ENCODE results near the gene SMO. TPM values are rescaled to one million over a fixed set of nuclear protein-coding genes. Genes with fewer than 3 reads are reported as not detected.

SMO gene
- total RNA-seq (2022; extraction: Qiagen RNA extraction; ENCODE audit: low read depth), result 14.3 to 19.3 TPM (median 16.6 TPM) in 5 replicates

DNA sequence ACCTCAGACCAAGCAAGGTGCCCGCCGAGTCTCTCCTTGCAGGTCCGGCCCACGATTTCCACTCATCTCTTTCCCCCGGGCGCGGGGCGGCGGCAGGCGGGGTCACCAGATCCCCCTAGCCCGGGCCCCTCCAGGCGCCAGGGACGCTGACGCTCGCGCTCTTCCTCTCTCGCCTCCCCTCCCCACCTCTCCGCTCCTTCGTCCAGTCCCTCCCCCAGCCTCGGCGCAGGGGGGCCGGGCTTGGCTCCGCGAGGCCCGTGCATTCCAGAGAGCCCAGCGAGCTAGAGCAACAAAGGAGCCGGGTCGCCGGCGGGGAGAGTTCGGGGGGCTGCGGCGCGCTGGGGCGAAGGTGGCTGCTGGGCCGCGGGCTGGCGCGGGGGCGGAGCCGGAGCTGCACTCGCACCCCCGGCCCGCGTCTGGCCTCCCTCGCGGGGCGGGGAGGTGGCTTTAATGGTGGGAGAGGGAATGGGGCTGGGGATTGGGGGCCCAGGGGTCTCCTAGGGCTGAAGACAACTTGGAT, at the start of gene SMO:
Gene SMO, plus strand, starts transcription at position 262 of the 520 bp plus-strand sequence. CDS start 519 bp downstream, outside the sequence.

DNA sequence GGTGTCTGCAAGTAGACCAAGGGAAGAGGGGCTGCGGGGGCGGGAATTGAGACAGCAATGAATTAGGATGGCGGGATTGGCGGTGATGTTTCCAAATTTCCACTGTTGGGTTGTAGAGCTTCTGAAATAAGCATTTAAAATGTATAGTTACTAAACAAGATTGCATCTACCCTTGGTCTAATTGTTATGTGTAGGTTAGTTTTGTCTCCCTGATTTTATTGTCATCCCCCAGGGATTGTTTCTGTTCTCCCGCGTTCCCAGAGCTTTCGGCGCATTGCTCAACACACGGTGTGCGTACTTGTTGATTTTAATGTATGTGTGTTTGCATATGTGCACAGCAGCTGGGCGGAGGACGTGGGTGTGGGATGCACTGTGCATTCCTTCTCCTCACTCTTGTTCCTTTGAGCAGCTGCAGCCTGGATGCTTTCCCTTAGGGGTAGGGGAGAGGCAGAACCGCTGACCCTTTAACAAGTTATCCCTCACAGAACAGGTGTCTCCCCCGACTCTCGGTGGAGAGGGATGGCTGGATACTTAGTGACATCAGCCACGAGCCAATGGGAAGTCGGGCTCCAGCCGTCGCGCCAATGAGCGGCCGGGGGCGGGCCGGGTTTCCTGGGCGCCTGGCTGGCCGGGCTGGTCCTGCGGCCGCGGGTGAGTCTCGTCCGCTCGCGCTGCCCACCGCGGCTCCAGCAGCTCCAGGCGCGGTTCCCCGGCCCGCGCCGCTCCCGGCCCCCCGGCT, 44.2 kb upstream of the SMO start, which contains the start of gene TSPAN33:
Gene TSPAN33, plus strand, starts transcription at position 613 of the 739 bp plus-strand sequence. CDS start 274 bp downstream, outside the sequence.

DNA sequence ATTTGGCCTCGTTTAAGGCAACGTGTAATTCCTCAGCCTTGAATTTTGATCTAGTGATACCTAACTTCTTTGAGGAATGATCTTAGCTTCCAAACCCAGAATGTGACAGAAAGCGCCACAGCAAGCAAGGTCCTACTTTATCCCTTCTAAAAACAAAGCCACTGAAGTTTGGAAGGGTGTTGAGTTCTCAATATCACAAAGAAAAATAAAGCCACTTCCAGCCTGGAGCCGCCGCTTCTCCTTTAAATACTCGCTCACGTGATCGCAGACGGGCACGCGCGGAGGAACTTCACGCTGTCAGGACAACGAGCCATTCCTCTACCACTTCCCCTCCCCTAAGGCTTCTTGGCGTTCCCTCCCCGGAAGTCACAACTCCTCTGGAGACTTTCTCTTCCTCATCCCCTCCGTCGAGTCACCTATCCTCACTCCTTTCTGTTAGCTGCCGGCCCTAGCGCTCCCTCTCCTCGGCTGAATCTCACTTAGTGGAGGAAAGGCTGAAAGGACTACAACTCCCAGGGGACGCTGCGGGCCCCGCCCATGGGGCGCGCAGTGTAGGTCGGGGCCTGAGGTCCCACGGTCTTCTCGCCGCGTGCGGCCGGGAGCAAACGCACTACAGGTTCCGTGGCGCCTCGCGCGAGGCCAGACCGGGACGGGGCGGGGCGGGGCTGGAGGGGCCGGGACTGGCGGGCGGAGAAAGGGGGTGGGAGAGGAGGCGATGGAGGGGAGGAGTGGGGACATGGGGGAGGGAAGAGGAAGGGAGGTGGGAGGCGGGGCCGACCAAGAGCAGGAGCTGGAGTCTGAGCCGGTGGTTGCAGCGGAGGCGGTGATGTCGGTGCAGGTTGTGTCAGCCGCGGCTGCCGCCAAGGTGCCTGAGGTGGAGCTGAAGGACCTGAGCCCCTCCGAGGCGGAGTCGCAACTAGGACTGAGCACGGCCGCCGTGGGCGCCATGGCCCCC, 36.1 kb downstream of the SMO start, which contains the start of gene AHCYL2:
Gene AHCYL2, plus strand, starts transcription at position 780 of the 955 bp plus-strand sequence.

Other genes with a start within 250 kb of the SMO start
- gene TNPO3, start 133.5 kb upstream of the SMO start, total RNA-seq (2022; extraction: Qiagen RNA extraction; ENCODE audit: low read depth), result 41.4 to 46.5 TPM (median 44.2 TPM) in 5 replicates
- 5.8 to 7.2 TPM (median 6.5 TPM) in 5 replicates for gene TSPAN33, start 43.9 kb upstream of the SMO start, total RNA-seq (2022; extraction: Qiagen RNA extraction; ENCODE audit: low read depth)
- gene AHCYL2, start 36.4 kb downstream of the SMO start, total RNA-seq (2022; extraction: Qiagen RNA extraction; ENCODE audit: low read depth), result 5.2 to 7.1 TPM (median 6.6 TPM) in 5 replicates
- gene STRIP2, start 245.8 kb downstream of the SMO start, total RNA-seq (2022; extraction: Qiagen RNA extraction; ENCODE audit: low read depth), result 5.8 to 8.9 TPM (median 7.4 TPM) in 5 replicates

All from A549 treated with CpdA at 1 μM for 4 hours (cell line).